ENCODE data around the gene EPHB1. TPM values are rescaled to one million over a fixed set of nuclear protein-coding genes. Genes with fewer than 3 reads are reported as not detected.

The EPHB1 gene
- total RNA-seq, 2 donors from 2014 or later = 0.68 to 0.71 TPM

DNA sequence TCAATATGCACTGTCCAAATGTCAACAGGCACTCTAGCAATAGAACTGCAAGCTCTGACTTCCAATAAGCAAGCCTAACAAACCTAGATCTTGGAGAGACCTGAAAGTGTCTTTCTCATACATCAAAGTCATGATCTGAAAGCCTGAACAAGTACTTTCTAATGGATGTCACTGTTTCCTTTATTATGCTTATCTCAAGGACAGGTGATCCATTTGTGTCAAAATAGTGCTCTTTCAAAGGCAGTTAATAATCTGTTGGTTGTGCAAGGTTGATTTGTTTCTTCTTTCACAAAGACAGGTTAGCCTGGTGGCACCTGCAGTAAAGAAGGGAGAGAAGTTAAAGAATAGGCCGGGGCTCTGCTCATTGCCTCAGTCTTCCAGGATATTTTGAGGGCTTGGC, 146.8 kb downstream of the EPHB1 start:
- TF ChIP-seq, protein P1, sequence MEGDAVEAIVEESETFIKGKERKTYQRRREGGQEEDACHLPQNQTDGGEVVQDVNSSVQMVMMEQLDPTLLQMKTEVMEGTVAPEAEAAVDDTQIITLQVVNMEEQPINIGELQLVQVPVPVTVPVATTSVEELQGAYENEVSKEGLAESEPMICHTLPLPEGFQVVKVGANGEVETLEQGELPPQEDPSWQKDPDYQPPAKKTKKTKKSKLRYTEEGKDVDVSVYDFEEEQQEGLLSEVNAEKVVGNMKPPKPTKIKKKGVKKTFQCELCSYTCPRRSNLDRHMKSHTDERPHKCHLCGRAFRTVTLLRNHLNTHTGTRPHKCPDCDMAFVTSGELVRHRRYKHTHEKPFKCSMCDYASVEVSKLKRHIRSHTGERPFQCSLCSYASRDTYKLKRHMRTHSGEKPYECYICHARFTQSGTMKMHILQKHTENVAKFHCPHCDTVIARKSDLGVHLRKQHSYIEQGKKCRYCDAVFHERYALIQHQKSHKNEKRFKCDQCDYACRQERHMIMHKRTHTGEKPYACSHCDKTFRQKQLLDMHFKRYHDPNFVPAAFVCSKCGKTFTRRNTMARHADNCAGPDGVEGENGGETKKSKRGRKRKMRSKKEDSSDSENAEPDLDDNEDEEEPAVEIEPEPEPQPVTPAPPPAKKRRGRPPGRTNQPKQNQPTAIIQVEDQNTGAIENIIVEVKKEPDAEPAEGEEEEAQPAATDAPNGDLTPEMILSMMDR (IDR thresholded peaks at IDR 0.05) = no peak
- no peak overlapping the region for H3K27ac ChIP-seq
- H3K4me1 ChIP-seq (ENCODE audit: control insufficient read depth in 1 of 2, low read depth in 2 of 2) = no peaks in the 10 kb centered on the region
- H3K9me3 ChIP-seq = no peaks in the 10 kb centered on the region
- DNase-seq (ENCODE audit: low spot score) (no peak), ATAC-seq (ENCODE audit: insufficient number of reproducible peaks, low FRiP score, low read depth) (no peak)
- no peaks in the 10 kb centered on the region for H3K27me3 ChIP-seq (replicated peaks; ENCODE audit: insufficient read depth)
- H3K36me3 ChIP-seq = no peaks in the 10 kb centered on the region
- H3K4me3 ChIP-seq = no peak overlapping the region

DNA sequence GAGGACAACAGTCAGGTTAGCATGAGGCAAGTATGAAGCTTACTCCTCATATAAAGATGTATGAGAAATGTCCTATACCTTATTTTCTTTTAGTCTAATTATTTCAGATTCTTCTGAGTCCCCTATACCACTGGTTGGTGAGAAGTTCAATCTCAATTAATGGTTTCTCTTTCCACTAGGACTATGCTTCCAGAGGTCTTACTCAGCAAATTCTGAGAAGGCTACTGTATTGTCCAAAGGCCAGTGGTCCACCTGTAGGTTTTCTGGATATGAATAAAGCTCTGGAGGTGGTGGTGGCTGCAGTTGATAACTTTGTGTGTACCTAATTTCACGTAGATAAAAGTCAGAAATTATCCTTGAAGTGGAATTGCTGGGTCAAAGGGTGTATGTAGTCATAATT, 149.4 kb downstream of the EPHB1 start:
- no peak for ATAC-seq (ENCODE audit: insufficient number of reproducible peaks, low FRiP score, low read depth)
- Histone ChIP-seq H3K4me1 (ENCODE audit: control insufficient read depth in 1 of 2, low read depth in 2 of 2) (no peaks in the 10 kb centered on the region), H3K9me3 (no peaks in the 10 kb centered on the region)

DNA sequence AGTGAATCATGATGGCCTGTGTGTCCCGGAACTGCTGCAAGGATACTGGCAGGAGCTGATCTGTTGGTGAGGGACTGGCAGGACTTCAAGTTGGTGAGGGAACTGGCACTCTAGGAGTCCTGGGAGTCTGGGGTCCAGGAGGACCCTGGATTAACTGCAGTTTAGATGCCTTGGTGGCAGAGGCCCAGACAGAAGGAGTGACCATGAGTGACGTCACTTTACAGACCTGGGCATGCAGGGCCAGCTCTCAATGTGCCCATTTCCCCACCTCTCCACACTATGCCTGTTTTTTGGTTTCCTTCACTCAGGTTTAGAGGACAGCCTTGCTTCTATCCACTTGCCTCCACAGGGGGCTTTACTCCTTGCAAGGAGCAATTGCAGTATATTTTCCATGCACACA, 154.1 kb downstream of the EPHB1 start:
- no peaks in the 10 kb centered on the region for H3K9me3 ChIP-seq
- no peaks in the 10 kb centered on the region for H3K36me3 ChIP-seq
- DNase-seq (ENCODE audit: low spot score) (no peak), ATAC-seq (ENCODE audit: insufficient number of reproducible peaks, low FRiP score, low read depth) (no peak)
- TF ChIP-seq, protein P1 (IDR thresholded peaks at IDR 0.05) = no peak
- H3K27me3 ChIP-seq (replicated peaks; ENCODE audit: insufficient read depth) = no peaks in the 10 kb centered on the region
- H3K4me1 ChIP-seq (ENCODE audit: control insufficient read depth in 1 of 2, low read depth in 2 of 2) = no peaks in the 10 kb centered on the region
- H3K27ac ChIP-seq = no peak overlapping the region
- no peak overlapping the region for H3K4me3 ChIP-seq

More for the DNA sequence above, 149.4 kb downstream of the EPHB1 start:
- DNase-seq (ENCODE audit: low spot score) = no peak
- H3K27ac ChIP-seq = no peak overlapping the region
- no peak overlapping the region for H3K4me3 ChIP-seq
- TF ChIP-seq, protein P1 (IDR thresholded peaks at IDR 0.05) = no peak
- no peaks in the 10 kb centered on the region for H3K36me3 ChIP-seq
- H3K27me3 ChIP-seq (replicated peaks; ENCODE audit: insufficient read depth) = no peaks in the 10 kb centered on the region

DNA sequence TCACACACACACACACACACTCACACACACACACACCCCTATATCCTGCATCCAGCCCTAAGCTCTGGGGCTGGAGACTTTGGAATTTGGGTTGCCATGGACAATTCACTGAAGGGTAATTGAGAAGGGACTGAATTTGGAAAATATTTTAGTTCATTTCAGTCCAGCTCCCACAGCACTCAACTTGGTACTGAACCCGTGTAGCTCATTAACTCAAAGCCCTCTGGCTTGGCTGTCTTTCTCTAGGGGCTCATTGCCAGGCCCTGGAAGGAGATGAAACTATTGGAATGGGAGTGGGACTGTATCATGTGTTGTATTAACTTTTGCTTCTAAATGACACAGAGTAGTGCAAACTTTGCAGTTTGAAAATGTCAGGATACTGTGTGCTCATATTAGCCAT, 157.3 kb downstream of the EPHB1 start:
- Histone ChIP-seq H3K4me1 (ENCODE audit: control insufficient read depth in 1 of 2, low read depth in 2 of 2) (no peaks in the 10 kb centered on the region), H3K4me3 (no peak overlapping the region), H3K36me3 (no peaks in the 10 kb centered on the region), H3K9me3 (no peaks in the 10 kb centered on the region), H3K27me3 (replicated peaks; ENCODE audit: insufficient read depth) (no peaks in the 10 kb centered on the region), H3K27ac (no peak overlapping the region)
- TF ChIP-seq, protein P1 (IDR thresholded peaks at IDR 0.05) = no peak
- DNase-seq (ENCODE audit: low spot score) = no peak
- no peak for ATAC-seq (ENCODE audit: insufficient number of reproducible peaks, low FRiP score, low read depth)

DNA sequence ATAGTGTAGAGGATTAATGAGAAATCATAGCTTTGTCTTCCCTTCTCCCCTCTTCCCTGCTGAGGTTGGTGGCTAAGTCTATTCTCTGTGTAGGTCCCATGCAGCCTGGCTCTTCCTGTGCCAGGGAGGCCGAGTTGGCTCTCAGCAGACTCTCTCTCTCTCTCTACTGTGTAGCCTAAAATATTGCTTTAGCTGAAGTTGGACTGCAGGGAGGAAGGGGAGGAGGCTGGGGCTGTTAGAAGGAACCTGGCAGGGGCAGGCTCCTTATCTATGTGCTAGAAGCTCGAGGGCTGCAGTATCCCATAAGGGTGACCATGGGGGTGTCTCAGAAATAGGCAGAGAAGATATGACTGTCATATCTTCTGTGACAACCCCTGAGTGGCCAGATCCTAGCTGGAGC, 160.8 kb downstream of the EPHB1 start:
- DNase-seq (ENCODE audit: low spot score) = no peak
- no peaks in the 10 kb centered on the region for H3K9me3 ChIP-seq
- ATAC-seq (ENCODE audit: insufficient number of reproducible peaks, low FRiP score, low read depth) = no peak
- H3K36me3 ChIP-seq = no peaks in the 10 kb centered on the region
- no peak overlapping the region for H3K4me3 ChIP-seq
- H3K27ac ChIP-seq = no peak overlapping the region
- TF ChIP-seq, protein P1 (IDR thresholded peaks at IDR 0.05) = no peak
- no peaks in the 10 kb centered on the region for H3K27me3 ChIP-seq (replicated peaks; ENCODE audit: insufficient read depth)
- H3K4me1 ChIP-seq (ENCODE audit: control insufficient read depth in 1 of 2, low read depth in 2 of 2) = no peaks in the 10 kb centered on the region
